Measurements from ENCODE around the gene SOX3. TPM values are rescaled to one million over a fixed set of nuclear protein-coding genes. Genes with fewer than 3 reads are reported as not detected.

The SOX3 gene
- total RNA-seq, 1 experiment from 2014 or later: 16.3 TPM

- ChIA-PET POLR2A (no interaction called here), CTCF (no interaction called here)
- no peak overlapping the region for H3K4me3 Mint-ChIP-seq
- H3K27me3 Mint-ChIP-seq (ENCODE audit: low read depth): no peaks in the 10 kb centered on the region
- H3K4me1 Mint-ChIP-seq: no peaks in the 10 kb centered on the region
- H3K27ac Mint-ChIP-seq: no peak overlapping the region
- no peaks in the 10 kb centered on the region for H3K36me3 Mint-ChIP-seq
- ATAC-seq (no peak), DNase-seq (ENCODE audit: low spot score) (no peak)
- no peak for TF ChIP-seq TP53 (CRISPR knock-in tag; IDR thresholded peaks at IDR 0.05)
- TF ChIP-seq PRDM15 (CRISPR knock-in tag; IDR thresholded peaks at IDR 0.05): no peak
- no peak for TF ChIP-seq ZNF232 (CRISPR knock-in tag; IDR thresholded peaks at IDR 0.05)
- TF ChIP-seq SP1 (CRISPR knock-in tag; conservative IDR thresholded peaks at IDR 0.05): no peak
- no peak for TF ChIP-seq E2F5 (CRISPR knock-in tag; IDR thresholded peaks at IDR 0.05)
- no peak for TF ChIP-seq MXD4 (CRISPR knock-in tag; IDR thresholded peaks at IDR 0.05; ENCODE audit: borderline replicate concordance)
- no peak for TF ChIP-seq ZBTB21 (CRISPR knock-in tag; IDR thresholded peaks at IDR 0.05; ENCODE audit: borderline replicate concordance)
- no peak for TF ChIP-seq ZNF425 (CRISPR knock-in tag; conservative IDR thresholded peaks at IDR 0.05)
- H3K9me3 Mint-ChIP-seq: 0 out of 2 replicates have a peak, but pooled peaks cover 4% of the 10 kb centered on the region
Measured at GRCh38 chrX:140467211-140467610, 37.7 kb downstream of the SOX3 start.

Other genes with a start within 250 kb of the SOX3 start
- 29.7 to 43.6 TPM (median 42.0 TPM) in 3 replicates for gene LINC00632, start 204.7 kb upstream of the SOX3 start, total RNA-seq (2021)